ENCODE data around the gene COL6A3. TPM values are rescaled to one million over a fixed set of nuclear protein-coding genes. Genes with fewer than 3 reads are reported as not detected.

Gene COL6A3
- total and polyA plus RNA-seq, 2 of the 13 experiments (the other 11 are each of a cell fraction or from before 2014, with no cell fraction given) = 0.03 TPM; not detected in 1

- no peak for FAIRE-seq
- ATAC-seq = no peak
- no peaks in the 10 kb centered on the region for H3K79me2 ChIP-seq (ENCODE audit: insufficient read depth, low read length)
- H4K20me1 ChIP-seq (ENCODE audit: insufficient read depth, low read length) = no peaks in the 10 kb centered on the region
- intact Hi-C loops (cut with micrococcal nuclease; ENCODE audit: unreplicated experiment) (no loop called here), in situ Hi-C loops (cut with HindIII; ENCODE audit: extremely low pct_ligation_motif_present, low pct_unique_long_range_greater_than_20kb) (no loop called here)
- no peaks in the 10 kb centered on the region for H3K4me1 ChIP-seq (ENCODE audit: insufficient read depth, low read length)
- H3K27me3 ChIP-seq (ENCODE audit: control insufficient read depth in 1 of 2, insufficient read depth in 2 of 2, low read length in 2 of 2) = peaks cover 0 to 27% of the 10 kb centered on the region in 2 experiments; a peak in 3 of 5 replicates
- no peaks in the 10 kb centered on the region for H3K9me3 ChIP-seq (ENCODE audit: low read length)
- H3K4me3 ChIP-seq (replicated peaks in 1 of 3; ENCODE audit: insufficient read depth in 1 of 3, low read depth in 2 of 3, low read length in 3 of 3) = no peak overlapping the region
- CTCF ChIA-PET (ENCODE audit: low intra/inter-chr PET ratio, low total read pairs) = no interaction called here
- BruUV-seq (replicated peaks) = no TSS peak
- H3K9ac ChIP-seq (ENCODE audit: insufficient read depth, low read depth, low read length) = no peak overlapping the region
- POLR2A ChIA-PET = no interaction called here
- no peak overlapping the region for H3K27ac ChIP-seq (ENCODE audit: extremely low read length, insufficient read depth, low read length)
- no peak overlapping the region for H3K4me2 ChIP-seq (ENCODE audit: low read depth, low read length)
- H3K36me3 ChIP-seq (replicated peaks in 1 of 2; ENCODE audit: control insufficient read depth in 1 of 2, insufficient read depth in 2 of 2, low read length in 2 of 2) = no peaks in the 10 kb centered on the region
- no peak for DNase-seq (ENCODE audit: low spot score)
- H2AFZ ChIP-seq (ENCODE audit: low read length) = no peak overlapping the region
- WGBS (ENCODE audit: low lambda C conversion rate) = 2% methylated on average over 2 of the region's 2 CpGs
- TF ChIP-seq CBX2 (IDR thresholded peaks at IDR 0.05; ENCODE audit: low read depth, low read length) (no peak), CBX2 (CRISPR knock-in tag; IDR thresholded peaks at IDR 0.05; ENCODE audit: low read depth) (no peak), NFATC3 (CRISPR knock-in tag; IDR thresholded peaks at IDR 0.05) (no peak), HHEX (CRISPR knock-in tag; IDR thresholded peaks at IDR 0.05) (no peak), ZNF383 (CRISPR knock-in tag; IDR thresholded peaks at IDR 0.05; ENCODE audit: borderline replicate concordance) (no peak), POLR2AphosphoS5 (IDR thresholded peaks at IDR 0.05; ENCODE audit: low read depth, low read length) (no peak), ARNT2 (CRISPR knock-in tag; IDR thresholded peaks at IDR 0.05; ENCODE audit: low read depth) (no peak), ZNF646 (CRISPR knock-in tag; IDR thresholded peaks at IDR 0.05) (no peak), ELK4 (CRISPR knock-in tag; IDR thresholded peaks at IDR 0.05; ENCODE audit: borderline replicate concordance) (no peak), ZNF382 (CRISPR knock-in tag; IDR thresholded peaks at IDR 0.05; ENCODE audit: borderline replicate concordance) (no peak), ZNF263 (CRISPR knock-in tag; IDR thresholded peaks at IDR 0.05) (no peak), ATF6 (CRISPR knock-in tag; conservative IDR thresholded peaks at IDR 0.05) (no peak), MAFF (IDR thresholded peaks at IDR 0.05; ENCODE audit: low read depth, low read length) (no peak)
Measured at GRCh38 chr2:237457388-237457941, 43.5 kb upstream of the COL6A3 start.

Measured in HepG2 (cell line).